Mesothelial cell of epicardium (in vitro differentiated cells): ENCODE results near the gene SPOCD1. TPM values are rescaled to one million over a fixed set of nuclear protein-coding genes. Genes with fewer than 3 reads are reported as not detected.

Experiments
- DNase-seq, 2 experiments: peaks; one replicate each; pipeline ENCODE4 v3.0.0; 2021; ENCODE audit warnings: low spot score in 2 of 2; ENCODE audit not compliant: unreplicated experiment in 2 of 2
- H3K27ac Mint-ChIP-seq: 2 replicates; pipeline ENCODE4 v1.8.0; 2021; ENCODE audit warnings: mixed read lengths
- H3K27me3 Mint-ChIP-seq: 2 replicates; pipeline ENCODE4 v1.8.0; 2021; ENCODE audit warnings: low read depth, mixed read lengths
- H3K36me3 Mint-ChIP-seq: 2 replicates; pipeline ENCODE4 v1.8.0; 2021; ENCODE audit warnings: mixed read lengths
- H3K4me1 Mint-ChIP-seq: 2 replicates; pipeline ENCODE4 v1.8.0; 2021; ENCODE audit warnings: mixed read lengths
- H3K4me3 Mint-ChIP-seq: 2 replicates; pipeline ENCODE4 v1.8.0; 2021; ENCODE audit warnings: mild to moderate bottlenecking, moderate library complexity, mixed read lengths
- H3K9me3 Mint-ChIP-seq: 2 replicates; pipeline ENCODE4 v1.8.0; 2021; ENCODE audit warnings: mixed read lengths
- CTCF ChIP-seq: fragments of 200-600 bp; sonication (generic); IDR thresholded peaks from one replicate; pipeline ENCODE4 v1.5.0; 2021; ENCODE audit warnings: antibody characterized with exemption; ENCODE audit not compliant: unreplicated experiment
- total RNA-seq: library from RNA; stranded (reverse); gene quantifications from 3 replicates; pipeline ENCODE4 v1.2.1, GENCODE V29; 2021

SPOCD1 gene
- total RNA-seq, 1 donor from 2014 or later, result 1.3 TPM

DNA sequence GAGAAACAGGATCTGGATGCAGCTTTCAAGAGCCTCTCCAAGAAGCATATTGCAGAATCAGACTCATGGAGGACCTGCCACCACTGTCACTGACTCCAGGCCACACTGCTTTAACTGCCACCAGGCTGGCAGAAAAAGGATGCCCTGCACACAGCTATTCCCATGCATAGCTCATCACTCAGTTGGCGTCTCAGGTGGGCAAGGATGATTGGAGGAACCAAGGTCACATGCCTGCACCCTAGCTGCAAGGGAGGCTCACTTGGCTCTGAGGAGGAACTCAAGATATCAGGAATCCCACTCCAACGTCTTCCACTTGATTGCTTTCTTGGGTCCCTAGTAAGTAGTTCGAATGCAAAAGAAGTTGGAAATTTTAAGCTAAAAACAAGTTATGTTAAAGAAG, 19.6 kb upstream of the SPOCD1 start:
- H3K9me3 Mint-ChIP-seq, result no peaks in the 10 kb centered on the region
- H3K27me3 Mint-ChIP-seq, result peaks cover 6% of the 10 kb centered on the region
- H3K4me1 Mint-ChIP-seq, result peaks cover 5% of the 10 kb centered on the region
- no peak for DNase-seq
- H3K27ac Mint-ChIP-seq, result no peak overlapping the region
- no peak for TF ChIP-seq CTCF
- no peak overlapping the region for H3K4me3 Mint-ChIP-seq
- no peaks in the 10 kb centered on the region for H3K36me3 Mint-ChIP-seq

GRCh38 chr1:31834501-31834900, 18.7 kb upstream of the SPOCD1 start:
- no peaks in the 10 kb centered on the region for H3K9me3 Mint-ChIP-seq
- TF ChIP-seq CTCF, result no peak
- peaks cover 5% of the 10 kb centered on the region for H3K4me1 Mint-ChIP-seq
- no peaks in the 10 kb centered on the region for H3K36me3 Mint-ChIP-seq
- no peak for DNase-seq
- H3K4me3 Mint-ChIP-seq, result no peak overlapping the region
- peaks cover 6% of the 10 kb centered on the region for H3K27me3 Mint-ChIP-seq
- H3K27ac Mint-ChIP-seq, result no peak overlapping the region

GRCh38 chr1:31831397-31832378, 15.9 kb upstream of the SPOCD1 start:
- no peak for DNase-seq
- H3K27me3 Mint-ChIP-seq, result peaks cover 3% of the 10 kb centered on the region

GRCh38 chr1:31830511-31830910, 14.7 kb upstream of the SPOCD1 start:
- TF ChIP-seq CTCF, result no peak
- Mint-ChIP-seq H3K27ac (no peak overlapping the region), H3K4me3 (no peak overlapping the region), H3K4me1 (peaks cover 7% of the 10 kb centered on the region), H3K9me3 (no peaks in the 10 kb centered on the region), H3K36me3 (no peaks in the 10 kb centered on the region), H3K27me3 (no peaks in the 10 kb centered on the region)
- no peak for DNase-seq

More at GRCh38 chr1:31831397-31832378, 15.9 kb upstream of the SPOCD1 start:
- Mint-ChIP-seq H3K4me3 (no peak overlapping the region), H3K36me3 (no peaks in the 10 kb centered on the region), H3K9me3 (no peaks in the 10 kb centered on the region), H3K27ac (no peak overlapping the region), H3K4me1 (peaks cover 7% of the 10 kb centered on the region)
- TF ChIP-seq CTCF, result no peak

DNA sequence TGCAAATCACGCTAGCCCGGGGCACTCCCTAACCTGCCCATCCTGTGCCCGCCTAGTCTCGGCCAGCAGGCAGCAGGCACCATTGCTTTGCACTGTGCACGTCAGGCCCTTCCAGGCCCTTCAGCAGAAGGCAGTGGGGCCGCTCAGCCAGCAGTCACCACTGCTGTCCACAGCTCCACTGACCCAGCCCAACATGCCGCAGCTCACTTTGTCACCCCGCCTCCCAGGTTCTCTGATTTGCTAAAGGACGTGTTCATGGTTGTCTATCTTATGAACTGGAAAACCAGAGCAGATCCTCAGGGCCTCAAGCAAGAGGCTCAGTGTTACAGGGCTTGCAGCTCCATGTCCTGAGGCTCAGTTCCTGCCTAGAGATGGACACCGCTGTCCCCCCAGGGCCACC, 14.2 kb upstream of the SPOCD1 start:
- no peak overlapping the region for H3K27ac Mint-ChIP-seq

More for the DNA sequence above, 14.2 kb upstream of the SPOCD1 start:
- Mint-ChIP-seq H3K9me3 (no peaks in the 10 kb centered on the region), H3K4me1 (peaks cover 7% of the 10 kb centered on the region), H3K27me3 (no peaks in the 10 kb centered on the region), H3K36me3 (no peaks in the 10 kb centered on the region), H3K4me3 (no peak overlapping the region)
- DNase-seq, result no peak
- TF ChIP-seq CTCF, result no peak
